Vagina (tissue), 2 donors: ENCODE data around the gene NANOGP8. TPM values are rescaled to one million over a fixed set of nuclear protein-coding genes. Genes with fewer than 3 reads are reported as not detected.

Experiments
- DNase-seq, 2 donors: peaks; one replicate each; pipeline ENCODE4 v3.0.0-alpha.2; 2017; ENCODE audit errors: extremely low spot score in 2 of 2
- H3K27ac ChIP-seq: fragments of 200-600 bp; sonication (generic); one replicate; pipeline ENCODE4 v1.5.1; 2019
- H3K27me3 ChIP-seq: fragments of 200-600 bp; sonication (generic); one replicate; pipeline ENCODE4 v1.5.1; 2019
- H3K36me3 ChIP-seq, 2 donors: fragments of 200-600 bp; sonication (generic); one replicate each; pipeline ENCODE4 v1.5.1; 2017 to 2019
- H3K4me1 ChIP-seq: fragments of 200-600 bp; sonication (generic); one replicate; pipeline ENCODE4 v1.5.1; 2019
- H3K4me3 ChIP-seq, 2 donors: fragments of 200-600 bp; sonication (generic); 1 replicate in 1 of 2; 2 replicates in 1 of 2; pipeline ENCODE4 v1.5.1; 2016 to 2019
- H3K9me3 ChIP-seq: fragments of 200-600 bp; sonication (generic); one replicate; pipeline ENCODE4 v1.5.1; 2019
- CTCF ChIP-seq, 3 experiments: fragments of 450-650 bp in 2 of 3; fragments of 200-600 bp in 1 of 3; sonication (generic) in 1 of 3; IDR thresholded peaks; one replicate each; pipeline ENCODE4 v1.5.1; 2017 to 2019; ENCODE audit warnings: antibody characterized with exemption in 3 of 3, mild to moderate bottlenecking in 2 of 3, moderate library complexity in 2 of 3
- POLR2A ChIP-seq, 2 donors: fragments of 450-650 bp; IDR thresholded peaks; one replicate each; pipeline ENCODE4 v1.6.1; 2017; ENCODE audit warnings: antibody characterized with exemption in 2 of 2, mild to moderate bottlenecking in 2 of 2, moderate library complexity in 2 of 2
- POLR2AphosphoS5 ChIP-seq, 2 donors: sonication (generic); formaldehyde crosslinking; IDR thresholded peaks; one replicate each; pipeline ENCODE4 v1.9.0; 2017; ENCODE audit warnings: antibody characterized with exemption in 2 of 2, mild to moderate bottlenecking in 2 of 2, low read depth in 1 of 2; ENCODE audit not compliant: insufficient read depth in 1 of 2
- intact Hi-C: fragments of 100-400 bp; cut with DNase I; formaldehyde crosslinking; loops from one replicate; pipeline ENCODE4 v1.15.1; 2023
- total RNA-seq: library from RNA; depleted of rRNA; stranded (reverse); fragments of >200 nt; gene quantifications from one replicate; pipeline ENCODE4 v1.2.3, GENCODE V29; 2016

NANOGP8 gene
- total RNA-seq, 1 donor from 2014 or later: not detected

GRCh38 chr15:35126236-35126635 is 41.1 kb upstream of the NANOGP8 start:
- Histone ChIP-seq H3K9me3 (no peaks in the 10 kb centered on the region), H3K4me1 (no peaks in the 10 kb centered on the region), H3K27ac (no peak overlapping the region), H3K4me3 (no peak overlapping the region), H3K27me3 (no peaks in the 10 kb centered on the region), H3K36me3 (no peaks in the 10 kb centered on the region)
- intact Hi-C loops: no loop called here
- DNase-seq: no peak
- TF ChIP-seq CTCF (IDR thresholded peaks at IDR 0.05): no peak
- TF ChIP-seq POLR2AphosphoS5 (IDR thresholded peaks at IDR 0.05; ENCODE audit: insufficient read depth in 1 of 2, low read depth in 1 of 2): no peak
- no peak for TF ChIP-seq POLR2A (IDR thresholded peaks at IDR 0.05)

- Histone ChIP-seq H3K27ac (no peak overlapping the region), H3K36me3 (no peaks in the 10 kb centered on the region), H3K27me3 (no peaks in the 10 kb centered on the region), H3K9me3 (no peaks in the 10 kb centered on the region), H3K4me1 (peaks cover 8% of the 10 kb centered on the region), H3K4me3 (no peak overlapping the region)
- intact Hi-C loops: no loop called here
- no peak for DNase-seq
- TF ChIP-seq CTCF (IDR thresholded peaks at IDR 0.05) (no peak), POLR2AphosphoS5 (IDR thresholded peaks at IDR 0.05; ENCODE audit: insufficient read depth in 1 of 2, low read depth in 1 of 2) (no peak), POLR2A (IDR thresholded peaks at IDR 0.05) (no peak)
Observed at GRCh38 chr15:35123743-35124142, 38.6 kb upstream of the NANOGP8 start.

- Histone ChIP-seq H3K36me3 (no peaks in the 10 kb centered on the region), H3K27ac (no peak overlapping the region), H3K4me1 (peaks cover 9% of the 10 kb centered on the region), H3K27me3 (no peaks in the 10 kb centered on the region), H3K4me3 (no peak overlapping the region), H3K9me3 (no peaks in the 10 kb centered on the region)
- DNase-seq: no peak
- TF ChIP-seq POLR2A (IDR thresholded peaks at IDR 0.05): no peak
- no peak for TF ChIP-seq CTCF (IDR thresholded peaks at IDR 0.05)
- intact Hi-C loops: no loop called here
Observed at GRCh38 chr15:35121611-35122359, 36.7 kb upstream of the NANOGP8 start.

- no peaks in the 10 kb centered on the region for H3K27me3 ChIP-seq
- H3K36me3 ChIP-seq: no peaks in the 10 kb centered on the region
- no peak overlapping the region for H3K4me3 ChIP-seq
- H3K4me1 ChIP-seq: peaks cover 9% of the 10 kb centered on the region
- no peak overlapping the region for H3K27ac ChIP-seq
- intact Hi-C loops: no loop called here
- H3K9me3 ChIP-seq: no peaks in the 10 kb centered on the region
- DNase-seq: no peak
- TF ChIP-seq POLR2A (IDR thresholded peaks at IDR 0.05): no peak
- no peak for TF ChIP-seq CTCF (IDR thresholded peaks at IDR 0.05)
- TF ChIP-seq POLR2AphosphoS5 (IDR thresholded peaks at IDR 0.05; ENCODE audit: insufficient read depth in 1 of 2, low read depth in 1 of 2): no peak
Observed at GRCh38 chr15:35120173-35120572, 35.1 kb upstream of the NANOGP8 start.

- peaks cover 9% of the 10 kb centered on the region for H3K4me1 ChIP-seq
- no peaks in the 10 kb centered on the region for H3K9me3 ChIP-seq
- H3K27ac ChIP-seq: no peak overlapping the region
- intact Hi-C loops: no loop called here
- no peaks in the 10 kb centered on the region for H3K27me3 ChIP-seq
- no peak for DNase-seq
- H3K4me3 ChIP-seq: no peak overlapping the region
- TF ChIP-seq CTCF (IDR thresholded peaks at IDR 0.05): no peak
- TF ChIP-seq POLR2A (IDR thresholded peaks at IDR 0.05): no peak
- no peak for TF ChIP-seq POLR2AphosphoS5 (IDR thresholded peaks at IDR 0.05; ENCODE audit: insufficient read depth in 1 of 2, low read depth in 1 of 2)
- H3K36me3 ChIP-seq: no peaks in the 10 kb centered on the region
Observed at GRCh38 chr15:35118960-35119359, 33.9 kb upstream of the NANOGP8 start.
